ENCODE measurements around the gene SCAI.
A peak's percentile ranks its signal among the peaks of the same experiment; 100 is the strongest.

Gene SCAI

DNA sequence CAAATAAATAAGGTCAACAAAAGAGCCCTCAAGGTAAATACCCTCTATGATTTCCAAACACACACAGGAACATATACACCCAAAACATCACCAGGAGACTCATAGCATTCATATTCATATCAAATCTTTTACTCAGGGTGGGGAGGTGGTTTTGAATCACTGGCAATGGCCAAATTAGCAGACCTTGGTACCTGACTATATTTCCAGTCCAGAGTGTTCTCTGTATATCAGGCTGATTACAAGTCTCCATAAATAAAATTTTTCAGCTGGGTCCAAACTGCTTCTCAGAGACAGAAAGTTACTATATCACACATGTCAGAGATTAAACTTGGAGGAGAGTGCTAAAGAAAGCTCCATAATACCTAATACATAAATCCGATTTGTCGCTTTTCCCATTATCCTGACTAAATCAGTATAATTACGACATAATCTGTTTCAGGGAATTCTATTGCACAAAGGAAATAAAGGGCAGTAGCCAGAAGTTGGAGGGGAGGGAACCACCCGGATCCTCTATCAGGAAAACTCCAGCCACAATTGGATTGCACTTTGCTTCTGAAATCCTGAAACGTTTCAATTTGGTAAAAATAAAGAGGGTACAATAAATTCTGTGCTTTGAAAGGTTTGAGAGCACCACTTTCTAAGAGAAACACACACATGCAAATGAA is 195.5 kb downstream of the SCAI start:
- H3K4me3 ChIP-seq (ENCODE audit: low read depth, low read length) = no peak overlapping the region
- TF ChIP-seq, protein P1, sequence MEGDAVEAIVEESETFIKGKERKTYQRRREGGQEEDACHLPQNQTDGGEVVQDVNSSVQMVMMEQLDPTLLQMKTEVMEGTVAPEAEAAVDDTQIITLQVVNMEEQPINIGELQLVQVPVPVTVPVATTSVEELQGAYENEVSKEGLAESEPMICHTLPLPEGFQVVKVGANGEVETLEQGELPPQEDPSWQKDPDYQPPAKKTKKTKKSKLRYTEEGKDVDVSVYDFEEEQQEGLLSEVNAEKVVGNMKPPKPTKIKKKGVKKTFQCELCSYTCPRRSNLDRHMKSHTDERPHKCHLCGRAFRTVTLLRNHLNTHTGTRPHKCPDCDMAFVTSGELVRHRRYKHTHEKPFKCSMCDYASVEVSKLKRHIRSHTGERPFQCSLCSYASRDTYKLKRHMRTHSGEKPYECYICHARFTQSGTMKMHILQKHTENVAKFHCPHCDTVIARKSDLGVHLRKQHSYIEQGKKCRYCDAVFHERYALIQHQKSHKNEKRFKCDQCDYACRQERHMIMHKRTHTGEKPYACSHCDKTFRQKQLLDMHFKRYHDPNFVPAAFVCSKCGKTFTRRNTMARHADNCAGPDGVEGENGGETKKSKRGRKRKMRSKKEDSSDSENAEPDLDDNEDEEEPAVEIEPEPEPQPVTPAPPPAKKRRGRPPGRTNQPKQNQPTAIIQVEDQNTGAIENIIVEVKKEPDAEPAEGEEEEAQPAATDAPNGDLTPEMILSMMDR (IDR thresholded peaks at IDR 0.05; ENCODE audit: low read depth, low read length) = no peak
- in situ Hi-C loops (cut with HindIII; ENCODE audit: low sequenced_read_pairs) = no loop called here
- no peak for DNase-seq (ENCODE audit: low read depth, low spot score)

DNA sequence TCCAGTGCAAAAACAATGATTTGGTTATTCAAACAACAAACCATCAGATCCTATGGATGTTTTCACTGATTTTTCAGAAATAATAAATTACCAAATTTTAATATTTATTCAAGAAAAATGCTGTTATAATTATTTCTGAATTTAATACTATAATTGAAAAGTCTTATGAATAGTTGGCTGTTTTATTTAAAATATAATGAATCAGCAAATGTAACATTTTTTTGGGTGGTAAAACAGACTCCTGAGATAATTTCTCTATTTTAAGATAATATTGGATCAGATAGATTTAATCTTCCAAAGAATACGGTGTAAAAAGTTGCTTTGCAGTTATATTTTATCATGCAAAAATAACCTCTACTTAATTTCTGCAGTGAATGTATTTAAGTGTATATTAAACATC is 197.2 kb downstream of the SCAI start:
- in situ Hi-C loops (cut with HindIII; ENCODE audit: low sequenced_read_pairs) = no loop called here
- TF ChIP-seq, protein P1 (IDR thresholded peaks at IDR 0.05; ENCODE audit: low read depth, low read length) = no peak
- no peak overlapping the region for H3K4me3 ChIP-seq (ENCODE audit: low read depth, low read length)
- DNase-seq (ENCODE audit: low read depth, low spot score) = no peak

DNA sequence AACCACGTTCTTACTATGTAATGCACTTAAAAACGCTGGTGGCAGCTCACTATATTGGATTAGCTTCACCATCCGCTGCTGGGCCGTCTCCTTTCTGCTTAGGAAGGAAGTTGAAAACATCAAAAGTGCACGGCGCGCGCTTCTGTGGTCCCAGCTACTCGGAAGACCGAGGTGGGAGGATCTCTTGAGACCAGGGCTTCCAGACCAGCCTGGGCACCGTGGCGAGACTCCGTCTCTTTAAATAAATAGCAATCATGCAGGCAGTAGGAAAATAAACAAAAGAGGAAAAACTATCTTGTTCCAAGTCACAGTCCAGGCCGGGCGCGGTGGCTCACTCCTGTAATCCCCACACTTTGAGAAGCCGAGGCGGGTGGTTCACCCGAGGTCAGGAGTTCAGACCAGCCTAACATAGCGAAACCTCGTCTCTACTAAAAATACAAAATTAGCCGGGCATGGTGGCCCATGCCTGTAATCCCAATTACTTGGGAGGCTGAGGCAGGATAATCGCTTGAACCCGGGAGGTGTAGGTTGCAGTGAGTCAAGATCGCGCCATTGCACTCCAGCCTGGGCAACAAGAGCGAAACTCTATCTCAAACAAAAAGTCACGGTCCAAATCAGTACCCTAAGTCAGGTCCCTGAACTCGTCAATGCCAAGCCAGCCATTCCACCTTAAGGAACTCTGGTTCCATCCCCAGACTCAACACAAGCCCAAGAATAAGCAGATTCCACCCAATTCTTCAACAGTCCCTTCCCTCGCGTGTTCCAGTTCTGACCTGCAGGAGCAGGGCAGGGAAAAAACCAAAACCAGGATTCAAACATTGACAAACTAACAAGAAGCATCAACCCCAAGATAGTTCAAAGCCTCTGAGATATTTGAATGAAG is 201.4 kb downstream of the SCAI start:
- in situ Hi-C loops (cut with HindIII; ENCODE audit: low sequenced_read_pairs) = no loop called here
- TF ChIP-seq, protein P1 (IDR thresholded peaks at IDR 0.05; ENCODE audit: low read depth, low read length) = no peak
- peak; percentile 69 for DNase-seq (ENCODE audit: low read depth, low spot score)
- peak overlapping the region; percentile 87 for H3K4me3 ChIP-seq (ENCODE audit: low read depth, low read length)

DNA sequence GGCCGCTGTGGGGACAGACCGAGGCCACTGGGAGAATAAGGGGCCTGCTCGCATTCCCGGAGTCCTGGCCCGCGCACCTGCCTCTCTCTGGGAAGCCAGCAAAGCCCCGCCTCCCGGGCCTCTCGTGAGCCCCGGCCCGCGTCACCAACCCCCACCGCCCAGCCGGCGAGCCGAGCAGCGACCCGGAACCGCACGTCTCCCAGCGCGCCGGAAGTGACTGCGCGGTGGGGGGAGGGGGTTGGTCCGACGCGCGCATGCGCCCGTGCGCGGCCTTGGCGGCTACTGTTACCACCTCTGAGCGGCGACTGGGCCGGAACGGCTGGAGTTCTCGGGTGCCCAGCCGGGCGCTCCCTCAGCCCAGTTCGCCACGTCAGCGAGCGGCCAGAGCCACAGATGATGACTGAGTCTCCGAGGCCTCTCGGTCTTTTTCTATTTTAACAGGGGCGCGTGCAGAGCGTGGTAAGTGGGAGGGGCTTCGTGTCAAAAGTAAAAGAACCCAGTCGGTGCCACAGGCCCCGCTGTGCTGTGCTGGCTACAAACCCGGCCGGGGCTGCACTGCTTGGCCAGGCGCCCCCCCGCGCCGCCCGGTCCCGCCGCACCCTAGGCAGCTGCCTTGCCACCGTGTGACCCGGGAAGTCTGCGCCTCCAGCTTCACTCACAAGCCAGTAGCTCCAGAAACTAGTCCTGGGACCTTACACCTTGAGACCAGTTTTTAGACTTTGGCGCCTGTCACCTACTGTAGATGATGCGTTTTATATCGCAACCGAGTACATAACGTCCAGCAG is 202.2 kb downstream of the SCAI start, which contains the start of gene GOLGA1:
Gene GOLGA1, minus strand, starts transcription at position 190 of the 785 bp plus-strand sequence. CDS start 2,372 bp downstream, outside the sequence.
- TF ChIP-seq, protein P1 (IDR thresholded peaks at IDR 0.05; ENCODE audit: low read depth, low read length) = no peak
- in situ Hi-C loops (cut with HindIII; ENCODE audit: low sequenced_read_pairs) = no loop called here
- DNase-seq (ENCODE audit: low read depth, low spot score) = peak; percentile 95
- H3K4me3 ChIP-seq (ENCODE audit: low read depth, low read length) = peak within 1 kb of the TSS; percentile 87

DNA sequence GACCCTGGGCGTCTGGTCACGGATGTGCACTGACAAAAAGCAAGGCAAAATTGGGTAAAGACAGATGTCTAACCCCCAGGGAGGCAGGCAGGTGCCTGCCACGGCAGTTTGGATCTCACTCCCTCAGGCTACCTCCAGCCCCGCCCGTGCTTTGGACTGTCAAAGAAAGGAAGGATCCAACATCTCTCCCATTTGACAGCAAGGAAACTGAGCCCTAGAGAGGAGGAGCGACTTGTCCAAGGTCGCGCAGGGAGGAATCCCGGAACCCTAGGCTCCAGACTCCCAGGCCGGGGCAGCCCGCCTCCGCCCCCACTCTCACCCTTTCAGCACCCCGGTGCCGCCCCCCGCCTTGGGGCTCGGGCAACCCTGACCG is 202.8 kb downstream of the SCAI start:
- TF ChIP-seq, protein P1 (IDR thresholded peaks at IDR 0.05; ENCODE audit: low read depth, low read length) = no peak
- in situ Hi-C loops (cut with HindIII; ENCODE audit: low sequenced_read_pairs) = no loop called here
- no peak for DNase-seq (ENCODE audit: low read depth, low spot score)
- peak overlapping the region; percentile 87 for H3K4me3 ChIP-seq (ENCODE audit: low read depth, low read length)

DNA sequence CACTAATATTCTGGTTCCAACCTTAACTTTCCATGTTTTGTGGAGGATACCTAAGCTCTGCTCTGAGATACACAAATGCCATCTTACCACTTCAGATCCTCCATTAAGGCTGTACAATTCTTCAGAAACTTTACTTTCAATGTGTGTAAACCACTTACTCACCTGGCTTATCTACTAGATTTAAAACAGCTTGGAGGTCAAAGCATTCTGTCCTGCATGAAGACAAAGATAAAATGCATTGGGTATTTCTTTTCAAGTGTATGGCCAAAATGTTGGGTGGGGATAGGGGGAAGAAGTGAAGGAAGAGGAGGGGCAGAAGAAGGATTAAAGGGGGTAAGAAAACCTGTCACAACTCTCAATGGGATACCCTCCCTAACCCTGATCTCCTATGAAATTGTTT is 203.4 kb downstream of the SCAI start:
- peak overlapping the region; percentile 87 for H3K4me3 ChIP-seq (ENCODE audit: low read depth, low read length)
- TF ChIP-seq, protein P1 (IDR thresholded peaks at IDR 0.05; ENCODE audit: low read depth, low read length) = no peak
- in situ Hi-C loops (cut with HindIII; ENCODE audit: low sequenced_read_pairs) = no loop called here
- DNase-seq (ENCODE audit: low read depth, low spot score) = no peak
